ENCODE data around the gene RXRA. TPM values are rescaled to one million over a fixed set of nuclear protein-coding genes. Genes with fewer than 3 reads are reported as not detected.

The RXRA gene
- total and polyA plus RNA-seq, 2 of the 13 experiments (the other 11 are each of a cell fraction or from before 2014, with no cell fraction given), result 18.9 to 29.2 TPM

DNA sequence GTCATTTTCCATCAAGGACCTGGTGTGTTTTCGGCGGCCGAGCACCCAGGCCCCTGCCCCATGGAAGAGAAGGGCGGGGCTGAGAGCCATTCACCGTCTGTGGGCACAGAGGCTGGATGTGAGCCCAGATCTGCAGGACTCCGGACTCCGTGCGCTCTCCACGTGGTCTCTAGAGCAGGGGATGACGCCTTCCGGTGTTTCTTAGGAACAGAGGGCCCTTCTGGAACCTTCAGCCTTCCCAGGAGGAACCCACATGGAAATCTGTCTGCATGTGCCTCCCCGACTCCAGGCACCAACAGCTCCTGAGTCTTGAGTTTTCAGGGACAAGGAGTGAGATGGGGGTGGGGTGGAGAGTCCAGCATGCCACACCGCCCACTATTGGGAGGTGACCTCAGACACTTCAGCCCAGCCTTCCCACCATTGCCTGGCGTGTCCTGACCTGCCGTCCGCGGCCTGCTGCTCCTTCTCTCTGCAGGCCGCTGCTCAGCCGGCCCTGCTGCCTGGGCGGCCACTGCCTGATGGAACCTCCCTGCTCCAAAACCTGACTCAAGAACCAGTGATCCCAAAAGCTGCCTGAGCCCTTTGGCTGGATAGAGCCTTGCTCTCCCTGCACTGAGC is 2.4 kb upstream of the RXRA start (continued):
- no peak for TF ChIP-seq ZNF556 (CRISPR knock-in tag; IDR thresholded peaks at IDR 0.05; ENCODE audit: borderline replicate concordance)
- no peak for TF ChIP-seq ZBTB1 (CRISPR knock-in tag; IDR thresholded peaks at IDR 0.05; ENCODE audit: borderline replicate concordance)
- no peak for TF ChIP-seq RORA (CRISPR knock-in tag; IDR thresholded peaks at IDR 0.05)
- TF ChIP-seq, protein P1, sequence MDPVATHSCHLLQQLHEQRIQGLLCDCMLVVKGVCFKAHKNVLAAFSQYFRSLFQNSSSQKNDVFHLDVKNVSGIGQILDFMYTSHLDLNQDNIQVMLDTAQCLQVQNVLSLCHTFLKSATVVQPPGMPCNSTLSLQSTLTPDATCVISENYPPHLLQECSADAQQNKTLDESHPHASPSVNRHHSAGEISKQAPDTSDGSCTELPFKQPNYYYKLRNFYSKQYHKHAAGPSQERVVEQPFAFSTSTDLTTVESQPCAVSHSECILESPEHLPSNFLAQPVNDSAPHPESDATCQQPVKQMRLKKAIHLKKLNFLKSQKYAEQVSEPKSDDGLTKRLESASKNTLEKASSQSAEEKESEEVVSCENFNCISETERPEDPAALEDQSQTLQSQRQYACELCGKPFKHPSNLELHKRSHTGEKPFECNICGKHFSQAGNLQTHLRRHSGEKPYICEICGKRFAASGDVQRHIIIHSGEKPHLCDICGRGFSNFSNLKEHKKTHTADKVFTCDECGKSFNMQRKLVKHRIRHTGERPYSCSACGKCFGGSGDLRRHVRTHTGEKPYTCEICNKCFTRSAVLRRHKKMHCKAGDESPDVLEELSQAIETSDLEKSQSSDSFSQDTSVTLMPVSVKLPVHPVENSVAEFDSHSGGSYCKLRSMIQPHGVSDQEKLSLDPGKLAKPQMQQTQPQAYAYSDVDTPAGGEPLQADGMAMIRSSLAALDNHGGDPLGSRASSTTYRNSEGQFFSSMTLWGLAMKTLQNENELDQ (CRISPR knock-in tag; IDR thresholded peaks at IDR 0.05; ENCODE audit: borderline replicate concordance), result no peak
- peak; percentile 46; the same call in 1 of the 2 replicates for TF ChIP-seq ZNF605 (CRISPR knock-in tag; IDR thresholded peaks at IDR 0.05)
- no peak for TF ChIP-seq MED8 (CRISPR knock-in tag; IDR thresholded peaks at IDR 0.05; ENCODE audit: insufficient replicate concordance)
- no peak for TF ChIP-seq KAT2B (IDR thresholded peaks at IDR 0.05; ENCODE audit: borderline replicate concordance, low read depth, low read length)
- no peak for TF ChIP-seq MAFF (IDR thresholded peaks at IDR 0.05; ENCODE audit: low read depth, low read length)
- no peak for TF ChIP-seq ZNF256 (CRISPR knock-in tag; conservative IDR thresholded peaks at IDR 0.05)
- TF ChIP-seq, protein P2, sequence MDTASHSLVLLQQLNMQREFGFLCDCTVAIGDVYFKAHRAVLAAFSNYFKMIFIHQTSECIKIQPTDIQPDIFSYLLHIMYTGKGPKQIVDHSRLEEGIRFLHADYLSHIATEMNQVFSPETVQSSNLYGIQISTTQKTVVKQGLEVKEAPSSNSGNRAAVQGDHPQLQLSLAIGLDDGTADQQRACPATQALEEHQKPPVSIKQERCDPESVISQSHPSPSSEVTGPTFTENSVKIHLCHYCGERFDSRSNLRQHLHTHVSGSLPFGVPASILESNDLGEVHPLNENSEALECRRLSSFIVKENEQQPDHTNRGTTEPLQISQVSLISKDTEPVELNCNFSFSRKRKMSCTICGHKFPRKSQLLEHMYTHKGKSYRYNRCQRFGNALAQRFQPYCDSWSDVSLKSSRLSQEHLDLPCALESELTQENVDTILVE (CRISPR knock-in tag; IDR thresholded peaks at IDR 0.05), result peak; percentile 81
- TF ChIP-seq, protein P3, sequence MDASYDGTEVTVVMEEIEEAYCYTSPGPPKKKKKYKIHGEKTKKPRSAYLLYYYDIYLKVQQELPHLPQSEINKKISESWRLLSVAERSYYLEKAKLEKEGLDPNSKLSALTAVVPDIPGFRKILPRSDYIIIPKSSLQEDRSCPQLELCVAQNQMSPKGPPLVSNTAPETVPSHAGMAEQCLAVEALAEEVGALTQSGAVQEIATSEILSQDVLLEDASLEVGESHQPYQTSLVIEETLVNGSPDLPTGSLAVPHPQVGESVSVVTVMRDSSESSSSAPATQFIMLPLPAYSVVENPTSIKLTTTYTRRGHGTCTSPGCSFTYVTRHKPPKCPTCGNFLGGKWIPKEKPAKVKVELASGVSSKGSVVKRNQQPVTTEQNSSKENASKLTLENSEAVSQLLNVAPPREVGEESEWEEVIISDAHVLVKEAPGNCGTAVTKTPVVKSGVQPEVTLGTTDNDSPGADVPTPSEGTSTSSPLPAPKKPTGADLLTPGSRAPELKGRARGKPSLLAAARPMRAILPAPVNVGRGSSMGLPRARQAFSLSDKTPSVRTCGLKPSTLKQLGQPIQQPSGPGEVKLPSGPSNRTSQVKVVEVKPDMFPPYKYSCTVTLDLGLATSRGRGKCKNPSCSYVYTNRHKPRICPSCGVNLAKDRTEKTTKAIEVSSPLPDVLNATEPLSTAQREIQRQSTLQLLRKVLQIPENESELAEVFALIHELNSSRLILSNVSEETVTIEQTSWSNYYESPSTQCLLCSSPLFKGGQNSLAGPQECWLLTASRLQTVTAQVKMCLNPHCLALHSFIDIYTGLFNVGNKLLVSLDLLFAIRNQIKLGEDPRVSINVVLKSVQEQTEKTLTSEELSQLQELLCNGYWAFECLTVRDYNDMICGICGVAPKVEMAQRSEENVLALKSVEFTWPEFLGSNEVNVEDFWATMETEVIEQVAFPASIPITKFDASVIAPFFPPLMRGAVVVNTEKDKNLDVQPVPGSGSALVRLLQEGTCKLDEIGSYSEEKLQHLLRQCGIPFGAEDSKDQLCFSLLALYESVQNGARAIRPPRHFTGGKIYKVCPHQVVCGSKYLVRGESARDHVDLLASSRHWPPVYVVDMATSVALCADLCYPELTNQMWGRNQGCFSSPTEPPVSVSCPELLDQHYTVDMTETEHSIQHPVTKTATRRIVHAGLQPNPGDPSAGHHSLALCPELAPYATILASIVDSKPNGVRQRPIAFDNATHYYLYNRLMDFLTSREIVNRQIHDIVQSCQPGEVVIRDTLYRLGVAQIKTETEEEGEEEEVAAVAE (CRISPR knock-in tag; IDR thresholded peaks at IDR 0.05; ENCODE audit: borderline replicate concordance), result peak; percentile 91
- TF ChIP-seq FOSL1 (CRISPR knock-in tag; IDR thresholded peaks at IDR 0.05; ENCODE audit: borderline replicate concordance), result no peak
- peak; percentile 57; the same call in 1 of the 2 replicates for TF ChIP-seq ZNF143 (CRISPR knock-in tag; IDR thresholded peaks at IDR 0.05)
- no peak for TF ChIP-seq MLLT10 (CRISPR knock-in tag; IDR thresholded peaks at IDR 0.05)
- TF ChIP-seq ZNF616 (CRISPR knock-in tag; IDR thresholded peaks at IDR 0.05; ENCODE audit: low read depth), result peak; percentile 78; the same call in 1 of the 2 replicates
- TF ChIP-seq NFYB (CRISPR knock-in tag; IDR thresholded peaks at IDR 0.05), result no peak
- TF ChIP-seq RAD51 (IDR thresholded peaks at IDR 0.05; ENCODE audit: borderline replicate concordance), result no peak
- TF ChIP-seq NAIF1 (CRISPR knock-in tag; IDR thresholded peaks at IDR 0.05; ENCODE audit: borderline replicate concordance), result peak; percentile 79; the same call in 1 of the 2 replicates
- TF ChIP-seq RARG (CRISPR knock-in tag; IDR thresholded peaks at IDR 0.05; ENCODE audit: low read depth), result no peak
- no peak for TF ChIP-seq PAF1 (CRISPR knock-in tag; IDR thresholded peaks at IDR 0.05)
- TF ChIP-seq ZNF776 (CRISPR knock-in tag; IDR thresholded peaks at IDR 0.05), result peak; percentile 56; the same call in 1 of the 2 replicates
- TF ChIP-seq MXI1 (IDR thresholded peaks at IDR 0.05; ENCODE audit: borderline replicate concordance, low read depth, low read length), result peak; percentile 77; the same call in 1 of the 3 replicates
